Measurements from ENCODE around the gene LDHAL6B. TPM values are rescaled to one million over a fixed set of nuclear protein-coding genes. Genes with fewer than 3 reads are reported as not detected.

LDHAL6B gene
- total RNA-seq, 1 donor = not detected

DNA sequence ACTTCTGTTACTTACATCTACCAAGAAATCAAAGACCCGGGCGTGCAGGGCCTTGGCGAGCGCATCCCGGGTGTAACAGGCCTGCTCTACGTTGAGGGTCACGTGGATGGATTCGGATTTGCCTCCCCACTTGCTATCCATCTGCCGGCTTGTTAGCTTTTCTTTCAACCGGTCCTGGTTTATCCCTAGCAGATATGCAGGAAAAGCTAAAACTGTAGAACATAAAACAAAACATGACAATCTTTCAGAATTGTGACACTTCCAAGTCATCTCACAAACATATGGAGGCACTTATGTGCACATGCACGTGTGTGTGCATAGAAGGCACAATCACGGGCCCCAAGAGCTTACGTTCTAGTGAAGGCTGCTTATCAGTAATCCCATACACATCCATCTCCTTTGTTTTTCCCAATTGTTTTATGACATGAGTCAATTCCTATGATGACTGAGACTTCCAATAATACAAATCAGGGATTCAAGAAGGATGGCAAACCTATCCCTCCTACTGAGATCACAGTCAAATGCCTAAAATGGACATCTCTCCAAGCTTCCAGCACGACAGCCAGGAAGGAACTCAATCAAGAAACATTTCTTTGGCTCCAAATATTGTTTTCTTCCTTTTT lies 11.3 kb downstream of the LDHAL6B start:
- Histone ChIP-seq H3K27ac (ENCODE audit: low read depth, low read length) (no peak overlapping the region), H4K20me1 (ENCODE audit: insufficient read depth, low read length) (no peaks in the 10 kb centered on the region)

DNA sequence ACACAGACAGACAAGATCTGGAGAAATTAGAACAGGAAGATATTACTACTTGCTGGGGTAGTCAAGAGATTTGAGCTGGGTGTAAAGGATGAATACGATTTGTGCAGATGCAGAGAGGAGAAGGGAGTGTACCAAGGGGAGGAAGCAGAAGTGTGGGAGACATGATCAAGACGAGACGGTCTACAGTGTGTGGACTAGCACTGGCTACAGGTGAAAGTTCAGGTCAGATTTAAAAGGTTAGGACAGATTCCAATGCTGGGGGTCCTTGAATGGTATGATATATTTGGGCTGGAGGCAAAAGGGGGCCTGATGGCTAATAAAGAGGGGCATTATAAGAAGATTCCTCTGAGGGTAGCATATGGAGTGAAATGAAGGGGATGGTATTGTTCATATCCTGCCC lies 12.1 kb downstream of the LDHAL6B start:
- Histone ChIP-seq H2AFZ (ENCODE audit: low read length) (no peak overlapping the region), H3K9me3 (ENCODE audit: low read depth, low read length) (no peaks in the 10 kb centered on the region), H3K79me2 (ENCODE audit: insufficient read depth, low read length) (no peaks in the 10 kb centered on the region), H3K4me1 (ENCODE audit: insufficient read depth, low read length) (peaks cover 14% of the 10 kb centered on the region), H3K4me2 (ENCODE audit: insufficient read depth, low read length) (no peak overlapping the region), H3K27ac (ENCODE audit: low read depth, low read length) (no peak overlapping the region), H3K36me3 (ENCODE audit: insufficient read depth, low read length) (peaks cover 75% of the 10 kb centered on the region), H3K4me3 (ENCODE audit: insufficient read depth, low read length) (no peak overlapping the region), H4K20me1 (ENCODE audit: insufficient read depth, low read length) (no peaks in the 10 kb centered on the region), H3K27me3 (ENCODE audit: insufficient read depth, low read length) (no peaks in the 10 kb centered on the region)
- TF ChIP-seq, protein P1, sequence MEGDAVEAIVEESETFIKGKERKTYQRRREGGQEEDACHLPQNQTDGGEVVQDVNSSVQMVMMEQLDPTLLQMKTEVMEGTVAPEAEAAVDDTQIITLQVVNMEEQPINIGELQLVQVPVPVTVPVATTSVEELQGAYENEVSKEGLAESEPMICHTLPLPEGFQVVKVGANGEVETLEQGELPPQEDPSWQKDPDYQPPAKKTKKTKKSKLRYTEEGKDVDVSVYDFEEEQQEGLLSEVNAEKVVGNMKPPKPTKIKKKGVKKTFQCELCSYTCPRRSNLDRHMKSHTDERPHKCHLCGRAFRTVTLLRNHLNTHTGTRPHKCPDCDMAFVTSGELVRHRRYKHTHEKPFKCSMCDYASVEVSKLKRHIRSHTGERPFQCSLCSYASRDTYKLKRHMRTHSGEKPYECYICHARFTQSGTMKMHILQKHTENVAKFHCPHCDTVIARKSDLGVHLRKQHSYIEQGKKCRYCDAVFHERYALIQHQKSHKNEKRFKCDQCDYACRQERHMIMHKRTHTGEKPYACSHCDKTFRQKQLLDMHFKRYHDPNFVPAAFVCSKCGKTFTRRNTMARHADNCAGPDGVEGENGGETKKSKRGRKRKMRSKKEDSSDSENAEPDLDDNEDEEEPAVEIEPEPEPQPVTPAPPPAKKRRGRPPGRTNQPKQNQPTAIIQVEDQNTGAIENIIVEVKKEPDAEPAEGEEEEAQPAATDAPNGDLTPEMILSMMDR (IDR thresholded peaks at IDR 0.05; ENCODE audit: extremely low read depth, low read depth, low read length) = no peak
- no peak for DNase-seq (ENCODE audit: insufficient read length, low spot score, missing footprints)

More for the DNA sequence above, 11.3 kb downstream of the LDHAL6B start:
- TF ChIP-seq, protein P1 (IDR thresholded peaks at IDR 0.05; ENCODE audit: extremely low read depth, low read depth, low read length) = no peak
- Histone ChIP-seq H3K36me3 (ENCODE audit: insufficient read depth, low read length) (peaks cover 71% of the 10 kb centered on the region), H3K4me2 (ENCODE audit: insufficient read depth, low read length) (no peak overlapping the region), H3K4me3 (ENCODE audit: insufficient read depth, low read length) (no peak overlapping the region), H3K79me2 (ENCODE audit: insufficient read depth, low read length) (no peaks in the 10 kb centered on the region), H3K27me3 (ENCODE audit: insufficient read depth, low read length) (no peaks in the 10 kb centered on the region), H3K9me3 (ENCODE audit: low read depth, low read length) (no peaks in the 10 kb centered on the region), H2AFZ (ENCODE audit: low read length) (no peak overlapping the region), H3K4me1 (ENCODE audit: insufficient read depth, low read length) (peaks cover 14% of the 10 kb centered on the region)
- no peak for DNase-seq (ENCODE audit: insufficient read length, low spot score, missing footprints)

DNA sequence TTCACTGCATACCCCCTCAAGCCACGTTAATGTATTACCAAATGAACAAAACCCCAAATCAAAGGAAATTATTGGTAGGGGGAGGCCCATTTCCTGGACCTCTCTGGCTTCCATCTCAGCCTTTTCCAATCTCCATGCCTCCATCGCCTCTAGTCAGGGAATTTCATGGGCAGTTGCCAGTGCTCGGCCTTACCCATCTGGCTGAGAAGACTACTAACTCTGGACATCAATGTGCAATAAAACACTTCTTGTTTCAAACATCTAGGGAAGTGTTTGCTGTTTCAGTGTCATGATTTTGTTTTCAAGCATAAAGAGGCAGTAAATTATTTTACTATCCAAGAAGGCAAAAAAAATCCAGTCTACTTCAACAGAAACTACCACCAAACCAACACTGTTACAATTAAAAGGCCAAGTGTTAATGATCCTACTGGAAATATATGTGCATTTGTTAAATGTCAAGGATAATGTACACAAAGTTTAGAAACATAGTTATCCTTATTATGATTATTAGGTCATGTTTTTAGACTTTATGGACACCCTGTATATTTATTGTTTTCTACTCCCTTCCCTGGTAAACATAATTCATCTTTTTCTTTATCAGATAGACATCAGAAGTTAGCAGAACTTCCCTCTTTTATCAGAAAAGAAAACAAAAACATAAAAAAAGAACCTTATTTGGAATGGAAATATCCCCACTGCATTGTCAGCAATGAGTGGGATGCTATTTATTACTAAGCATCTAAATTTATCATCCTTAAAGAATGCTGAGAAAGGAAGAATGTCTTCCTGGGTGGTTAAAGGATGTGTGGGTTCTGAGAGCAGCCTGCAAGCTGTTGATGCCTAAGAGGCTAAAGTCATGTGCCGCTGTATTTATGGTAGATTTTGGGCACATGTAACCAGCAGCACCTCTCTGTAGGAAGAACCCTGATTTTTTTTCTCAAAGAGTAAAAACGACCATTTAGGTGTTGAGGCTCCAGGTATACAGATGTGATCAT lies 15.2 kb downstream of the LDHAL6B start:
- H3K36me3 ChIP-seq (ENCODE audit: insufficient read depth, low read length) = peaks cover 74% of the 10 kb centered on the region
- no peak overlapping the region for H3K4me2 ChIP-seq (ENCODE audit: insufficient read depth, low read length)
- TF ChIP-seq, protein P1 (IDR thresholded peaks at IDR 0.05; ENCODE audit: extremely low read depth, low read depth, low read length) = no peak
- peak overlapping the region; percentile 71 for H3K27ac ChIP-seq (ENCODE audit: low read depth, low read length)
- H4K20me1 ChIP-seq (ENCODE audit: insufficient read depth, low read length) = no peaks in the 10 kb centered on the region
- H3K79me2 ChIP-seq (ENCODE audit: insufficient read depth, low read length) = no peaks in the 10 kb centered on the region
- peak; percentile 91 for DNase-seq (ENCODE audit: insufficient read length, low spot score, missing footprints)
- H3K4me3 ChIP-seq (ENCODE audit: insufficient read depth, low read length) = no peak overlapping the region
- no peaks in the 10 kb centered on the region for H3K27me3 ChIP-seq (ENCODE audit: insufficient read depth, low read length)
- peaks cover 14% of the 10 kb centered on the region for H3K4me1 ChIP-seq (ENCODE audit: insufficient read depth, low read length)
- H2AFZ ChIP-seq (ENCODE audit: low read length) = no peak overlapping the region
- H3K9me3 ChIP-seq (ENCODE audit: low read depth, low read length) = no peaks in the 10 kb centered on the region

All from osteoblast (primary cell).